HEK293 (cell line): Measurements from ENCODE around the gene CADM4.

Source experiments
- ATF2 ChIP-seq: fragments of 450-650 bp; formaldehyde crosslinking; IDR thresholded peaks from 2 replicates; pipeline ENCODE4 v1.5.1; 2016; ENCODE audit warnings: missing biosample characterization, missing genetic modification characterization, low read depth
- BCL11A ChIP-seq: fragments of 450-650 bp; formaldehyde crosslinking; IDR thresholded peaks from 2 replicates; pipeline ENCODE4 v1.5.1; 2016; ENCODE audit warnings: low read depth, missing biosample characterization, missing genetic modification characterization
- PRDM10 ChIP-seq: fragments of 450-650 bp; formaldehyde crosslinking; IDR thresholded peaks from 2 replicates; pipeline ENCODE4 v1.5.1; 2016; ENCODE audit warnings: missing biosample characterization, missing genetic modification characterization
- SCRT2 ChIP-seq: fragments of 450-650 bp; formaldehyde crosslinking; IDR thresholded peaks from 2 replicates; pipeline ENCODE4 v1.5.1; 2016; ENCODE audit warnings: missing biosample characterization, missing genetic modification characterization
- SP2 ChIP-seq: fragments of 450-650 bp; formaldehyde crosslinking; IDR thresholded peaks from 2 replicates; pipeline ENCODE4 v1.5.1; 2016; ENCODE audit warnings: missing biosample characterization, missing genetic modification characterization
- ZBTB10 ChIP-seq: fragments of 450-650 bp; formaldehyde crosslinking; IDR thresholded peaks from 2 replicates; pipeline ENCODE4 v1.5.1; 2016; ENCODE audit warnings: missing biosample characterization, missing genetic modification characterization
- ZBTB17 ChIP-seq: fragments of 450-650 bp; formaldehyde crosslinking; IDR thresholded peaks from 2 replicates; pipeline ENCODE4 v1.5.1; 2016; ENCODE audit warnings: missing biosample characterization, missing genetic modification characterization
- ZBTB48 ChIP-seq: fragments of 450-650 bp; formaldehyde crosslinking; IDR thresholded peaks from 2 replicates; pipeline ENCODE4 v1.5.1; 2016; ENCODE audit warnings: missing biosample characterization, missing genetic modification characterization
- ZFP37 ChIP-seq: fragments of 450-650 bp; formaldehyde crosslinking; IDR thresholded peaks from 2 replicates; pipeline ENCODE4 v1.5.1; 2016; ENCODE audit warnings: missing biosample characterization, missing genetic modification characterization
- ZFP69B ChIP-seq: fragments of 450-650 bp; formaldehyde crosslinking; IDR thresholded peaks from 2 replicates; pipeline ENCODE4 v1.5.1; 2016; ENCODE audit warnings: missing biosample characterization, missing genetic modification characterization
- ZNF133 ChIP-seq: fragments of 450-650 bp; formaldehyde crosslinking; IDR thresholded peaks from 2 replicates; pipeline ENCODE4 v1.5.1; 2016; ENCODE audit warnings: missing biosample characterization, missing genetic modification characterization
- ZNF175 ChIP-seq: fragments of 450-650 bp; formaldehyde crosslinking; IDR thresholded peaks from 2 replicates; pipeline ENCODE4 v1.5.1; 2016; ENCODE audit warnings: missing biosample characterization, missing genetic modification characterization
- ZNF2 ChIP-seq: fragments of 450-650 bp; formaldehyde crosslinking; IDR thresholded peaks from 2 replicates; pipeline ENCODE4 v1.5.1; 2016; ENCODE audit warnings: missing biosample characterization, missing genetic modification characterization
- ZNF24 ChIP-seq: fragments of 450-650 bp; formaldehyde crosslinking; IDR thresholded peaks from 2 replicates; pipeline ENCODE4 v1.5.1; 2016; ENCODE audit warnings: missing biosample characterization, missing genetic modification characterization
- ZNF280D ChIP-seq: fragments of 450-650 bp; formaldehyde crosslinking; IDR thresholded peaks from 2 replicates; pipeline ENCODE4 v1.5.1; 2016; ENCODE audit warnings: missing biosample characterization, missing genetic modification characterization
- ZNF335 ChIP-seq: fragments of 450-650 bp; formaldehyde crosslinking; conservative IDR thresholded peaks from 2 replicates; pipeline ENCODE4 v1.5.1; 2016; ENCODE audit warnings: missing biosample characterization, missing genetic modification characterization
- ZNF394 ChIP-seq: fragments of 450-650 bp; formaldehyde crosslinking; IDR thresholded peaks from 2 replicates; pipeline ENCODE4 v1.5.1; 2016; ENCODE audit warnings: missing biosample characterization, missing genetic modification characterization, mild to moderate bottlenecking, moderate library complexity, borderline replicate concordance
- ZNF423 ChIP-seq: fragments of 450-650 bp; formaldehyde crosslinking; IDR thresholded peaks from 2 replicates; pipeline ENCODE4 v1.5.1; 2016; ENCODE audit warnings: missing biosample characterization, missing genetic modification characterization
- ZNF501 ChIP-seq: fragments of 450-650 bp; formaldehyde crosslinking; IDR thresholded peaks from 2 replicates; pipeline ENCODE4 v1.5.1; 2016; ENCODE audit warnings: missing biosample characterization, missing genetic modification characterization
- ZNF580 ChIP-seq: fragments of 450-650 bp; formaldehyde crosslinking; IDR thresholded peaks from 2 replicates; pipeline ENCODE4 v1.5.1; 2016; ENCODE audit warnings: missing biosample characterization, missing genetic modification characterization
- ZNF600 ChIP-seq: fragments of 450-650 bp; formaldehyde crosslinking; IDR thresholded peaks from 2 replicates; pipeline ENCODE4 v1.5.1; 2016; ENCODE audit warnings: missing biosample characterization, missing genetic modification characterization
- ZNF623 ChIP-seq: fragments of 450-650 bp; formaldehyde crosslinking; IDR thresholded peaks from 2 replicates; pipeline ENCODE4 v1.5.1; 2016; ENCODE audit warnings: missing biosample characterization, missing genetic modification characterization
- ZNF664 ChIP-seq: fragments of 450-650 bp; formaldehyde crosslinking; IDR thresholded peaks from 2 replicates; pipeline ENCODE4 v1.5.1; 2016; ENCODE audit warnings: missing biosample characterization, missing genetic modification characterization
- ZNF692 ChIP-seq: fragments of 450-650 bp; formaldehyde crosslinking; IDR thresholded peaks from 2 replicates; pipeline ENCODE4 v1.5.1; 2016; ENCODE audit warnings: missing biosample characterization, missing genetic modification characterization
- ZNF76 ChIP-seq: fragments of 450-650 bp; formaldehyde crosslinking; IDR thresholded peaks from 2 replicates; pipeline ENCODE4; 2016; ENCODE audit warnings: low read depth, missing biosample characterization, missing genetic modification characterization, borderline replicate concordance
- ZNF843 ChIP-seq: fragments of 450-650 bp; formaldehyde crosslinking; IDR thresholded peaks from 2 replicates; pipeline ENCODE4 v1.5.1; 2016; ENCODE audit warnings: missing biosample characterization, missing genetic modification characterization

CADM4 gene

GRCh38 chr19:43618921-43619261, 20.8 kb downstream of the CADM4 start (continued):
- TF ChIP-seq ZNF501 (tag by site-specific recombination) = peak; percentile 96
- peak; percentile 100 for TF ChIP-seq ZNF76 (tag by site-specific recombination)
- 0 out of 2 replicates have a peak, but pooled peaks have one; percentile 88 for TF ChIP-seq ZNF24 (tag by site-specific recombination)
- TF ChIP-seq ZNF692 (tag by site-specific recombination) = peak; percentile 79; the same call in 1 of the 2 replicates
- 0 out of 2 replicates have a peak, but pooled peaks have one; percentile 32 for TF ChIP-seq ZNF175
- peak; percentile 92; the same call in 1 of the 2 replicates for TF ChIP-seq ZNF2 (tag by site-specific recombination)
- TF ChIP-seq ZFP69B (tag by site-specific recombination) = no peak
- no peak; the same call in 1 of the 2 replicates for TF ChIP-seq SP2
- no peak for TF ChIP-seq ZBTB17
- TF ChIP-seq ZNF133 = no peak
- TF ChIP-seq ZNF394 (tag by site-specific recombination) = peak; percentile 53; the same call in 1 of the 2 replicates
- TF ChIP-seq ZNF664 (tag by site-specific recombination) = 0 out of 2 replicates have a peak, but pooled peaks have one; percentile 34
- peak; percentile 70; the same call in 1 of the 2 replicates for TF ChIP-seq ZBTB10 (tag by site-specific recombination)
- 0 out of 2 replicates have a peak, but pooled peaks have one; percentile 2 for TF ChIP-seq ATF2 (tag by site-specific recombination)
- 0 out of 2 replicates have a peak, but pooled peaks have one; percentile 35 for TF ChIP-seq ZNF623 (tag by site-specific recombination)
- TF ChIP-seq ZNF580 (tag by site-specific recombination) = peak; percentile 68; the same call in 1 of the 2 replicates
- peak; percentile 87 for TF ChIP-seq ZNF280D (tag by site-specific recombination)
- peak; percentile 80; the same call in 1 of the 2 replicates for TF ChIP-seq ZNF843 (tag by site-specific recombination)
- TF ChIP-seq ZNF423 (tag by site-specific recombination) = no peak; the same call in 1 of the 2 replicates
- TF ChIP-seq SCRT2 (tag by site-specific recombination) = peak; percentile 61
- TF ChIP-seq ZNF335 (tag by site-specific recombination) = peak; percentile 98; the same call in 1 of the 2 replicates
- TF ChIP-seq ZBTB48 = peak; percentile 92
- TF ChIP-seq ZFP37 (tag by site-specific recombination) = peak; percentile 97
- TF ChIP-seq ZNF600 = peak; percentile 97
- TF ChIP-seq PRDM10 = no peak
- no peak for TF ChIP-seq BCL11A (tag by site-specific recombination)
